Kidney capillary endothelial cell (primary cell): ENCODE measurements around the gene SRCIN1.
A peak's percentile ranks its signal among the peaks of the same experiment; 100 is the strongest.
"Not testable (repeated sequence)": the region's sequence is repeated elsewhere in the genome, so short reads cannot be mapped to it uniquely, and the experiment has no call there.

Source experiments
- DNase-seq: peaks from one replicate; pipeline ENCODE4 v3.0.0-alpha.2; 2018; ENCODE audit warnings: low spot score

The SRCIN1 gene

GRCh38 chr17:38509772-38510420 lies 95.9 kb downstream of the SRCIN1 start:
- peak; percentile 53 for DNase-seq

- peak; percentile 91 for DNase-seq
Observed at GRCh38 chr17:38508954-38509771, 96.6 kb downstream of the SRCIN1 start.

GRCh38 chr17:38508570-38508950 lies 97.2 kb downstream of the SRCIN1 start:
- no peak for DNase-seq

- no peak for DNase-seq
Observed at GRCh38 chr17:38507921-38508569, 97.7 kb downstream of the SRCIN1 start.

- no peak for DNase-seq
Observed at GRCh38 chr17:38507436-38507835, 98.3 kb downstream of the SRCIN1 start.

GRCh38 chr17:38504216-38504615 lies 101.5 kb downstream of the SRCIN1 start:
- DNase-seq = no peak

- not testable (repeated sequence) for DNase-seq
Observed at GRCh38 chr17:38503286-38503913, 102.4 kb downstream of the SRCIN1 start.

GRCh38 chr17:38501718-38502117 lies 104.0 kb downstream of the SRCIN1 start:
- not testable (repeated sequence) for DNase-seq

- DNase-seq = not testable (repeated sequence)
Observed at GRCh38 chr17:38499230-38499629, 106.5 kb downstream of the SRCIN1 start.

- DNase-seq = no peak
Observed at GRCh38 chr17:38498353-38498752, 107.4 kb downstream of the SRCIN1 start.

- DNase-seq = not testable (repeated sequence)
Observed at GRCh38 chr17:38497656-38498055, 108.1 kb downstream of the SRCIN1 start.

GRCh38 chr17:38494152-38494551 lies 111.6 kb downstream of the SRCIN1 start:
- DNase-seq = not testable (repeated sequence)

- peak; percentile 76 for DNase-seq
Observed at GRCh38 chr17:38492067-38493040, 113.4 kb downstream of the SRCIN1 start.

GRCh38 chr17:38491346-38492066 lies 114.2 kb downstream of the SRCIN1 start:
- not testable (repeated sequence) for DNase-seq

- DNase-seq = not testable (repeated sequence)
Observed at GRCh38 chr17:38489774-38490173, 116.0 kb downstream of the SRCIN1 start.

- DNase-seq = not testable (repeated sequence)
Observed at GRCh38 chr17:38485681-38486298, 120.0 kb downstream of the SRCIN1 start.

- no peak for DNase-seq
Observed at GRCh38 chr17:38485146-38485468, 120.6 kb downstream of the SRCIN1 start.

- DNase-seq = peak; percentile 69
Observed at GRCh38 chr17:38484242-38485145, 121.3 kb downstream of the SRCIN1 start.

- not testable (repeated sequence) for DNase-seq
Observed at GRCh38 chr17:38482700-38483043, 123.1 kb downstream of the SRCIN1 start.
